ENCODE data around the gene SENP8. TPM values are rescaled to one million over a fixed set of nuclear protein-coding genes. Genes with fewer than 3 reads are reported as not detected.

Gene SENP8
- total and polyA plus RNA-seq, 2 of the 8 experiments (the other 6 are each of a cell fraction or from before 2014, with no cell fraction given) = 4.1 to 6.0 TPM

DNA sequence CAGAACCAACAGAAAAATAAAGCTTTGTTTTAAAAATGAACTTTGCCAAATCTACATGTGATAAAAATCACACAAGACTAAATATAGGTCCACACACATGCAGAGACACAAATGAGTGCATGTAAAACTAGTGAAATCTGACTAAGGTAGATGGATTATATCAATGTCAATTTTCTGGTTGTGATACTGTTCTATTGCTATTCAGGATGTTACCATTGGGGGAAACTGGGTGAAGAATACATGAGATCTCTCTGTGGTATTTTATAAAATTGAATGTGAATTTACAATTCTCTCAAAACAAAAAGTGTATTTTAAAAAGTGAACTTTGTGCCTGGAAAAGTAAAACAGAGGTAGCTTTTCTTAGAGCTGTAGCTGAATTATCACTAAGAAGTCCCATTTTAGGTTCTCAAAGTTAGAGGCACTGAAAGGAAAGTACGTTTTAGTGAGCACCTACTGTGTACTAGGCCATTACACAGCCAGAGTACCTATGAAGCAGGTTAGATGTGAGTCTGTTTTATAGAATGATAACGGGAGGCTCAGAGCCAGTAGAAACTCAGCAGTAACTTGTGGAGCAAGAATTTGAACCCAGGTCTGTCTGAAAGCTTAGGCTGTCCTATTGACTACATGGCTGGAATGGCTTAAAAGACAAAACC, 71.2 kb downstream of the SENP8 start:
- Histone ChIP-seq H3K9me3 (ENCODE audit: insufficient read depth in 2 of 2, low read depth in 1 of 2, low read length in 1 of 2) (no peaks in the 10 kb centered on the region), H3K14ac (ENCODE audit: insufficient read length) (no peak overlapping the region), H3K56ac (replicated peaks; ENCODE audit: insufficient read length, low read depth, low read length) (no peak overlapping the region), H4K5ac (ENCODE audit: insufficient read length, low read depth, low read length) (no peak overlapping the region), H3K18ac (ENCODE audit: extremely low read depth, low read length) (no peak overlapping the region), H4K91ac (replicated peaks; ENCODE audit: insufficient read length, low read length) (no peak overlapping the region), H3K27me3 (replicated peaks in 1 of 4; ENCODE audit: control insufficient read depth in 3 of 4, extremely low read depth in 1 of 4, insufficient read depth in 3 of 4, low read length in 3 of 4) (0 out of 7 replicates have a peak, but pooled peaks cover 0 to 10% (median 0%) of the 10 kb centered on the region in 4 experiments), H2BK12ac (ENCODE audit: low read depth, low read length) (no peak overlapping the region), H3K9ac (replicated peaks in 1 of 4; ENCODE audit: extremely low read depth in 1 of 4, low read depth in 3 of 4, low read length in 3 of 4) (no peak overlapping the region), H3K36me3 (ENCODE audit: control insufficient read depth in 2 of 4, insufficient read depth in 4 of 4, low read length in 3 of 4) (no peaks in the 10 kb centered on the region), H3K23me2 (ENCODE audit: low read depth, low read length) (peaks cover 1% of the 10 kb centered on the region; the same call in 1 of the 2 replicates), H3K23ac (ENCODE audit: insufficient read length) (no peak overlapping the region), H3K27ac (ENCODE audit: low read depth, low read length) (no peak overlapping the region), H3K79me1 (ENCODE audit: low read depth, low read length) (no peaks in the 10 kb centered on the region), H3K4me2 (ENCODE audit: insufficient read depth in 1 of 2, low read depth in 2 of 2, low read length in 2 of 2) (no peak overlapping the region), H3K4ac (replicated peaks; ENCODE audit: insufficient read length, low read depth, low read length) (no peak overlapping the region), H2BK15ac (ENCODE audit: low read length) (no peak overlapping the region), H4K20me1 (replicated peaks in 1 of 2; ENCODE audit: control insufficient read depth in 1 of 2, insufficient read depth in 2 of 2, low read length in 2 of 2) (no peaks in the 10 kb centered on the region), H2BK5ac (ENCODE audit: low read depth, low read length) (no peak overlapping the region), H3K79me2 (ENCODE audit: control insufficient read depth in 1 of 2, insufficient read depth in 2 of 2, low read length in 2 of 2) (no peaks in the 10 kb centered on the region), H3K4me3 (ENCODE audit: extremely low read depth in 1 of 4, insufficient read depth in 2 of 4, low read depth in 3 of 4, low read length in 4 of 4) (no peak overlapping the region), H2BK20ac (ENCODE audit: low read length) (no peak overlapping the region), H3K4me1 (replicated peaks in 1 of 4; ENCODE audit: control insufficient read depth in 3 of 4, insufficient read depth in 4 of 4, low read length in 3 of 4) (peaks cover 0 to 3% (median 0%) of the 10 kb centered on the region in 4 experiments; a peak in 1 of 7 replicates), H2BK120ac (replicated peaks; ENCODE audit: low read depth, low read length) (no peak overlapping the region), H4K8ac (ENCODE audit: extremely low read depth, insufficient read depth, low read length) (no peak overlapping the region), H2AFZ (ENCODE audit: low read length) (no peak overlapping the region), H2AK5ac (ENCODE audit: low read depth, low read length) (no peak overlapping the region)
- CTCF ChIA-PET (ENCODE audit: partially characterized antibody) = interaction anchor here (1.3 kb wide), 2 partner anchors 9 to 12 kb away, joined by 3 to 5 read pairs; no protein-coding TSS in a partner anchor
- DNase-seq (ENCODE audit: low read depth in 1 of 2, low spot score in 2 of 2) (no peak), FAIRE-seq (no peak)
- 86% methylated on average over 2 of the region's 2 CpGs; no CpG with 5 or more reads in 1 of the 2 experiments for WGBS, 2 experiments (ENCODE audit: extremely low coverage in 1 of 2, insufficient coverage in 1 of 2, insufficient read length in 1 of 2, insufficient replicate concordance in 2 of 2, low coverage in 1 of 2, low lambda C conversion rate in 2 of 2, missing lambda C conversion rate in 1 of 2)
- POLR2A ChIA-PET (ENCODE audit: partially characterized antibody) = interaction anchor here (1.1 kb wide), 1 partner anchor 10 kb away, joined by 3 read pairs; no protein-coding TSS in a partner anchor
- TF ChIP-seq SRF (IDR thresholded peaks at IDR 0.05; ENCODE audit: low read depth, low read length) (no peak), TCF12 (IDR thresholded peaks at IDR 0.05; ENCODE audit: low read depth, low read length) (no peak), SIN3A (conservative IDR thresholded peaks at IDR 0.05 in 1 of 2, IDR thresholded peaks at IDR 0.05 in 1 of 2; ENCODE audit: low read depth in 1 of 2, low read length in 2 of 2) (no peak), EP300 (IDR thresholded peaks at IDR 0.05; ENCODE audit: borderline replicate concordance in 1 of 2, low read depth in 2 of 2, low read length in 2 of 2) (no peak), TAF7 (optimal IDR thresholded peaks at IDR 0.05; ENCODE audit: borderline replicate concordance, low read depth, low read length) (no peak), BCL11A (IDR thresholded peaks at IDR 0.05; ENCODE audit: low read depth in 2 of 2, low read length in 2 of 2) (no peak), SP1 (IDR thresholded peaks at IDR 0.05; ENCODE audit: low read depth, low read length) (no peak)
